A673 (cell line): ENCODE data around the gene MST1.

ENCODE experiments used
- EZH2 ChIP-seq: fragments of 200-600 bp; sonication (generic); IDR thresholded peaks from 2 replicates; pipeline ENCODE4 v1.6.1; 2017; ENCODE audit warnings: borderline replicate concordance, low read depth, mild to moderate bottlenecking, mixed read lengths, antibody characterized with exemption, low read length; ENCODE audit not compliant: poor library complexity, severe bottlenecking
- TF ChIP-seq, protein P1 (sequence below): fragments of 300-800, 200-600 bp; sonication (generic); conservative IDR thresholded peaks from 2 replicates; pipeline ENCODE4 v1.5.1; 2017; ENCODE audit warnings: low read depth, mild to moderate bottlenecking, antibody characterized with exemption, low read length, moderate library complexity, mixed read lengths

DNA sequence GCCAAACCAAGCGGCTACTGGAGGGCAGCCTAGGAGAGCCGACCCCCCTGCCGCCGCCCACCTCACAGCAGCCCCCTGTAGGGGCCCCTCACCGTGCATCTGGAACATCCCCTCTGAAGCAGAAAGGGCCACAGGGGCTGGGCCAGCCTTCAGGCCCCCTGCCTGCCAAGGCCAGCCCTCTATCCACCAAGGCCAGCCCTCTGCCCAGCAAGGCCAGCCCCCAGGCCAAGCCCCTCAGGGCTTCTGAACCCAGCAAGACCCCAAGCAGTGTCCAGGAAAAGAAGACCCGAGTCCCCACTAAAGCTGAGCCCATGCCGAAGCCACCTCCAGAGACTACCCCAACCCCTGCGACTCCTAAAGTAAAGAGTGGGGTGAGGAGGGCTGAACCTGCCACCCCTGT lies 38.6 kb downstream of the MST1 start:
- TF ChIP-seq, protein P1, sequence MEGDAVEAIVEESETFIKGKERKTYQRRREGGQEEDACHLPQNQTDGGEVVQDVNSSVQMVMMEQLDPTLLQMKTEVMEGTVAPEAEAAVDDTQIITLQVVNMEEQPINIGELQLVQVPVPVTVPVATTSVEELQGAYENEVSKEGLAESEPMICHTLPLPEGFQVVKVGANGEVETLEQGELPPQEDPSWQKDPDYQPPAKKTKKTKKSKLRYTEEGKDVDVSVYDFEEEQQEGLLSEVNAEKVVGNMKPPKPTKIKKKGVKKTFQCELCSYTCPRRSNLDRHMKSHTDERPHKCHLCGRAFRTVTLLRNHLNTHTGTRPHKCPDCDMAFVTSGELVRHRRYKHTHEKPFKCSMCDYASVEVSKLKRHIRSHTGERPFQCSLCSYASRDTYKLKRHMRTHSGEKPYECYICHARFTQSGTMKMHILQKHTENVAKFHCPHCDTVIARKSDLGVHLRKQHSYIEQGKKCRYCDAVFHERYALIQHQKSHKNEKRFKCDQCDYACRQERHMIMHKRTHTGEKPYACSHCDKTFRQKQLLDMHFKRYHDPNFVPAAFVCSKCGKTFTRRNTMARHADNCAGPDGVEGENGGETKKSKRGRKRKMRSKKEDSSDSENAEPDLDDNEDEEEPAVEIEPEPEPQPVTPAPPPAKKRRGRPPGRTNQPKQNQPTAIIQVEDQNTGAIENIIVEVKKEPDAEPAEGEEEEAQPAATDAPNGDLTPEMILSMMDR, result no peak
- no peak for TF ChIP-seq EZH2
